ENCODE results near the gene EVI5. TPM values are rescaled to one million over a fixed set of nuclear protein-coding genes. Genes with fewer than 3 reads are reported as not detected.
A peak's percentile ranks its signal among the peaks of the same experiment; 100 is the strongest.

Gene EVI5
- total RNA-seq, 1 donor from 2014 or later: 77.7 TPM

DNA sequence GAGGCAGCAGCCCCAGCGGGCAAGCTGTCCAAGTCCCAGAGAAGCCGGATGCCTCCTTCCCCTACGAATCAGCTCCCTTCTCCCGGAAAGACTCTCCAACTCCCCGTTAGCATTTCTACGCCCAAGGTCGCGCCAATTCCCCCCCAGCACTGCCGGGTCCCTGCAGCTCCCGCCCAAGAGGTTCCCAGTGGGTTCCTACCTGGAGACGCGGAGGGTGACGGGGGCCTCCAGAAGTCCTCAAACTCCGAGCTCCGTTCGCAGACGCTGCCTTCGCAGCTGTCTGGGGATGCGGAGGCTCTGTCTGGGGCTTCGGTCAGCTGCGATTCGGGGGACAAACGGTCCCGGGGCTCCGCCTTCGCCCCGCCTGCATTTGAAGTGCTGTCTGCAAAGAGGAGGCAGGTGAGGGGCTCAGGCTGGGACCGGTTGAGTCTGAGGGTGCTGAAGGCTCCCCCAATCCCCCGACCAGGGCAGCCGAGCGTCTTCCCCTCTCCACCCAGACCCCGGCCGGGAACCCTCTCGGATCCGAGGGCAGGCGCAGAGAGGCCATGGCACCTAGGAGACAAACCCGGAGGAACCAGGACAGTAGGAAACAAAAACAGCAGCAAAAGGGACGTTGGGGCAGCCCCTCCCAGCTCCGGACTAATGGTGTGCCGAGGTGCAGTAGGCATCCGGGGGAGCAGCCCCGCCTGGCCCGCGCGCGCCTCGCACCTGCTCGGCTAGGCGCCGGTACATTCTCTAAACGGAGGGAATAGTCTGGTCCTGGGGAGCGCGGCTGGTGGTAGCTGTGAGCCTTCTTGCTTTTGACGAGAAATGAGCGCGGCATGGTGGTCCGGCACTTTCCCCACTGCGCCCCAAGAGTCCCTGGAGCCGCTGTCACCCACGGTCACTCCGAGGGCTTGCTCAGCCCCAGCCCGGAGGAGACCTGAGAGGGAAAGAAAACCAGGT lies 302.0 kb downstream of the EVI5 start:
- intact Hi-C loops (cut with DNase I): no loop called here
- DNase-seq (ENCODE audit: low spot score) (no peak), ATAC-seq (no peak)

DNA sequence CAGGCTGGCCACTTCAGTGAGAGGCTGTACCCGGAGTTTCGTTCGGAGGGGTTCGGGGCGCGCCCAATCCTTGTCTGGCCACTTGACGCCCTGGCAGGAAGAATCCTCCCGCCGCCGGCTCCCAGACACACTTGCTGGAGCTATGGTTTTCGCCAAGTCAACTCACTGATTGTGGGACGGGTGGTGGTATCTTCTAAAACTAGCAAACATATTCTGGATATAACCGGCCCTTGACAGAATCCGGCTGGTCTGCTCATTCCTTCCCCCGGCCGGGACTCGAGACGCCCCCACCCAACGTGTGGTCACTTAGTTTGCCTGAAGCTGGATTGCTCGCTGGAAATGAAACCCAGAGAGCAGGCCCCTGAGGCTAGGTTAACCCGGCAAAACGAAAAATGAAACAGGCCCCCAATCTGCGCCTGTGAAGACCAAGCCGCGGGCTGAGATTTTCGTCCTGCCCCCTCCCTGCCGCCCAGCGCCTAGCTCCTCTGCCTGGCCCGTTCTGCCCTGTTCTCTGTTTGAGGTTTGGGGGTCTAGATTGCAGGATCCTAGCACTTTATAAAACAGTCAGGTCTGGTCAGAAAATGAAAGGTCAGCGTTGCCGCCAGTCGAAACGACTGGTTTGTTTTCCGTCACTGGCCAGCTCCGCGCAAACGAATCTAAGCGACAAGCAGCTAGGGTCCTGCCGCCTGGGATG lies 302.8 kb downstream of the EVI5 start:
- DNase-seq (ENCODE audit: low spot score) (no peak), ATAC-seq (no peak)
- intact Hi-C loops (cut with DNase I): no loop called here

DNA sequence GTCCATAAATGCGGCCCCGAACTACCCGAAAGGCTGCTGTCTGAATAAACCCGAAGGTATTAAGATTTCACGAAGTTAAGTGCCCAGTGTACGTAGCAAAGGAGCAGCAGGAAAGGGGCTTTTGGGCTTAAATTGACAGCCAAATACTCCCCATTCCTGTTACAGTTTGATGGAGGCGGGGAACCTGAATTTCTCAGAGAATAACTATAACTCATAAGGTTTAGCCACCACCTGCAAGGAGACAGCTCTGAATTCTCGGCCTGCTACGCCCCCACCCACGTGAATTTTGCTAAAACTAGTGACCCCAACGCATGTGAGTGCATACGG lies 303.3 kb downstream of the EVI5 start:
- DNase-seq (ENCODE audit: low spot score) (no peak), ATAC-seq (no peak)
- intact Hi-C loops (cut with DNase I): no loop called here

DNA sequence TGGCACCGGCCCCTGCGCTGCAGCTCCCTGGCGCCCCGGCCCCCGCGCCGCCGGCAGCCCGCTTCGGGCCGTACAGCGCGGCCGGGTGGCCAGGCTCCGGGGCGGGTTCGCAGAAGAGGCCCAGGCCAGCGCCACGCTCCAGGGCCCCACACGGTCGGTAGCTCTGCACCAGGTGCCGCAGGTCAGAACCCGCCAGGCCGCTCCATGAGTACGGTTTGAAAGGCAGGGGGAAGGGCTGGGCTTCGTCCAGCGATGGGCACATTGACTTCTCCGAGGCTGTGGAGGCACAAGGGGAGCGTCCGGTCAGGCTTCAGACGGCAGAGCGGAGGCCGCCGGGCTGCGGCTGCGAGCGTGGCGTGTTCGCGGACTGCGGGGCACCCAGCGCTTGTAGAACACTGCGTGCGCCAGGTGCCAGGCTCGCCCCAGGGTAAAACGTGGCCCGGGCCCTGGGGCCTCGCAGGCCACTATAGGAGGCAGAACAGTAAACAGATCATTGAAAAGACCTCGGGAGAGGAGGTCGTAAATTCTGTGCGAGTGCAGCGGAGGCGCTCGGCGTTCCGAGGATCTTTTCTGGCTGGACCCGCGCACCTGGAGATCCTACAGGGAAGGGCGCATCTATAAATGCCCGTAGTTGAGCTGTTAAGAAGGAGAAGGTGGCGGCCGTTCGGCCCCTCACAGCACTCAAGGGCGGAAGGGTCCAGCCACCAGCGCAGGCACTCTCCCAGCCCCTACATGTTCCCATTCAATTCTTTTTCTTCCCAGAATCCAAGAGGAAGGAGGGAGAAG lies 303.9 kb downstream of the EVI5 start:
- ATAC-seq: no peak
- no peak for DNase-seq (ENCODE audit: low spot score)
- intact Hi-C loops (cut with DNase I): no loop called here

DNA sequence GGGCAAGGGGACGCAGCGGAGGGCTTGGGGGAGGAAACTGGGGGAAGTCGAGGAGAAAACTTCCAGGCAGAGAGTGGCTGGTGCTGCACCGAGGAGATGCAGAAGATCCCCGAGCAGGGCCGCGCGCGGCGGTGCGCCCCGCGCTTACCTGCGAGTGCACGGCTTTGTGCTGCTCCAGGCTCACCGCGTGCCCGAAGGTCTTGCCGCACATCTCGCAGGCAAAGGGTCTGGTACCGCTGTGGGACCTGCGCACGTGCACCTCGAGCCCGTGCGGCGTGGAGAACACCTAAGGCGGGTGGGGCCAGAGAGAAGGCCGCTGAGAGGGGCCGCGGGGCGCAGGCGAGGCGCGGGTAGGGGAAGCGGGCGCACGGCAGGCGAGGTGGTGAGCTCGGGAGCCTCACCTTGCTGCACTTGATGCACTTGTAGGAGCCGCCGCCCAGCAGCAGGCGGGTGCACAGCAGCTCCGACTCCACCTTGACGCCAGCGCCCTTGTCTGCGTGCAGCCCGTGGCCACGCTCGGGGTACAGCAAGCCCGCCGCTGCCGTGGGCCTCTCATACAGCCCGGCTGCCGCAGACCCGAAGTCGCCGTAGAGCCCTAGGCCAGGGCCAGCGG lies 304.6 kb downstream of the EVI5 start:
- no peak for ATAC-seq
- DNase-seq (ENCODE audit: low spot score): no peak
- intact Hi-C loops (cut with DNase I): no loop called here

DNA sequence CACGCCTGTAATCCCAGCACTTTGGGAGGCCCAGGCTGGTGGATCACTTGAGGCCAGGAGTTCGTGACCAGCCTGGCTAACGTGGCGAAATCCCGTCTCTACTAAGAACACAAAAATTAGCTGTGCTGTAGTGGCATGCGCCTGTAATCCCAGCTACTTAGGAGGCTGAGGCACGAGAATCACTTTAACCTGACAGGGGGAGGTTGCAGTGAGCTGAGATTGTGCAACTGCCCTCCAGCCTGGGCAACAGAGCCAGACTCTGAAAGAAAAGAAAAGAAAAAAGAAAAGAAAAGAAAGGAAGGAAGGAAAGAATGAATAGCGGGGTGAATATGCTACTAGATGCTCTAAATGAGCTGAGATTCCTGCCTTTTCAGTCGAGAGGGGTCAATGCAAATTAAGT lies 305.3 kb downstream of the EVI5 start:
- DNase-seq (ENCODE audit: low spot score) (no peak), ATAC-seq (no peak)
- intact Hi-C loops (cut with DNase I): no loop called here

DNA sequence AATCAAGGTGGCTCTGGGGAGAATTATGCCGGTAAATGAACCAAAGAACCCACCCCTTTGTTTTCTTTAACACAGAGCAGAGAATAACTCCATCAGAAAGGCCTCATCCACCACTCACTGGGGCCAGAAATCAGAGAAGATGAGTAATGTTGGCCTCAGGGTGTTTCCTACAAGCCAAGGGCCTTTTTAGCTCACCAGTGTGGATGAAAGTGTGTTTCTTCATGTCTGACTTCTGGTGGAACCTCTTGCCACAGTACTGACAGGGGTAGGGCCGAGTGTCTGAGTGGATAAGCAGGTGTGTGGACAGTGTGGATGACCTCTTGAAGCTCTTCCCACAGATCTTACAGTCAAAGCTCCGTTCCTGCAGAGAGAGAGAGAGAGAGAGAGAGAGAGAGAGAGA lies 306.5 kb downstream of the EVI5 start:
- ATAC-seq: no peak
- DNase-seq (ENCODE audit: low spot score): no peak
- intact Hi-C loops (cut with DNase I): no loop called here

DNA sequence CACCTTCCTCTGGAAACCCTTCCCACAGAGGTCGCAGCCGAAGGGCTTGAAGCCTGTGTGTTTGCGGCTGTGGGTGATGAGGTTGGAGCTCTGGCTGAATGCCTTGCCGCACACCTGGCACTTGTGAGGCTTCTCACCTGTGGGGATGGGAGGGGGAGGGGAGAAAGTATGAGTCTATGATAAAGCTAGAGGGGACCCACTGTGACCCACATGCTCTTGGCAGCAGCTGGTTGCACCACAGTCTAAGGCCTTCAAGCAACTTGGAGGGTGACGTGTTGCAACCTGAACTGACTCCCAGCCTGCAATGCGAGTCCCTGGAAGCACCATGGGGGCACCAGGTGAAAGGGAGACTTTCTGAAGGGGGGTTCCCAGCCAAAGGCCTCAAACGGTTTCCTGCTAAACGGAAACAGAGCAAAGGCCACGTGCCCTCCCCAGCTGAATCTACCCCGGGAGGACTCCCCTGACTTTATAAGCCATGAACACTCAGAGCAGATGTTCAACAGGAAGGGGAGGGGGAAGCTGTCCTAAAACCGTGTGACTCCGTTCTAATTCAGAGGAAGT lies 308.8 kb downstream of the EVI5 start:
- ATAC-seq (peak; percentile 24), DNase-seq (ENCODE audit: low spot score) (no peak)
- intact Hi-C loops (cut with DNase I): no loop called here

DNA sequence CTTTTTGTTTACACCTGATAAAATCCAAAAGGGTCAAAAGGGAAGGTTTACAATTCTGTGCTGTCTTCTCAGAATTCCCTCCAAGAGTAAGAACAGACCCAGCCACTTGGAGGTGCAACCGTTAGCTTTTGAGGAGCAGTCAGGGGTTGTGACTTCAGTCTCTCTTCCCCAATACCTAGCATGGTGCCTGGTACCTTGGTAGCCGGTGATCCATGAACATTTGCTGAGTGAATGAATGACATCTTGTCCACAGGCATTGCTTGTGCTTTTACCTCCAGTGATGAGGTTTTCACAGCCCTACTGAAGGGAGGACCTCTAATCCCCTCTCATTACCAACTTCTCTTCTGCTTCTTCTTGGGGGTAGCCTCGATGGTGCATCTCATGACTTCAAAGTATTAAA lies 309.9 kb downstream of the EVI5 start:
- intact Hi-C loops (cut with DNase I): no loop called here
- ATAC-seq (no peak), DNase-seq (ENCODE audit: low spot score) (no peak)

DNA sequence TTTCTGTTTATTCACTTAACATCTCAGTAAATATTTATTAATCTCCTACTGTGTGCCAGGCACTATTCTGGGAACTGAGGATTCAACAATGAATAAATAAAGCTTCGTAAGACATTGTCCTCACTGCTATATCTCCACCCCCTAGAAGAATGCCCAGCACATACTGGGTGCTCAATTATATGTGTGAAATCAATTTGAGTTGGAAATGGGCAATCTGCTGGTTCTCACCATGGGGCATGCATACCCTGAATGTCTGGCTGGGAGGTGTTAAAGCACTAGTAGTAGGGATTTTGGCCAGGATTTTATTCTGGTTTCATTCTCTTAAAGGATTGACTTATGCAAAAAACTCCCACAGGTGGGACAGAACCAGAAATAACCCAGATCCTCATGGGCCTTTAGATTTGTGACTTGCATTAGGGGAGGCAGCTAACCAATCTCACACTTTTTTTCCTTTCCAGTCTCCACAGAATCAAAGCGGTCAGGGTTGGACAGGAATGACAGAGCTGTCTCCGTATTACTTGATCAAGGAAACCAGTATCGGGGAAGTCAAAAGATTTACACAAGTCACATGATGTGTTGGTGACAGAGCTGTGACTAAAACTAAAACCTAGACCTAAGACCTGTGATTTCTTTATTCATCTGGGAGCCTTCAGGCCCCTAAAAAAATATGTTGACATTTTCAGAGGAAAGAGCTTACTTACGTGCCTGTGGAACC lies 311.0 kb downstream of the EVI5 start:
- ATAC-seq (no peak), DNase-seq (ENCODE audit: low spot score) (no peak)
- intact Hi-C loops (cut with DNase I): no loop called here

DNA sequence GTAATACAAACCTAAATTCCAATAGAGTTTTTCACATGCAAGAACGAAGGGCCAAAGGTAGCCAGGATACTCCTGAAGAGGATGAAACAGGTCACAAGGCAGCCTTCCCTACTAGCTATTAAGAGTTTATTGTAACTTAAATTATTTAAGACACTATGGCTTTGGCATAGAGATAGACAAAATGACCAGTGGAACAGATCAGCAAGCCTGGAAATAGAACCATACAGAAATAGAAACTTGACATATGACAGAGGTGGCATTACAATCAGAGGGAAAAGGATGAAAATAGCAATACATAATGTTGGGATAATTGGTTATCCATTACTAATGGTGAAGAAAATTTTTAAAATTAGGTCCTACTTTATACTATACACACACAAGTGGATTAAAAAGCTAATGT lies 314.7 kb downstream of the EVI5 start:
- ATAC-seq: no peak

DNA sequence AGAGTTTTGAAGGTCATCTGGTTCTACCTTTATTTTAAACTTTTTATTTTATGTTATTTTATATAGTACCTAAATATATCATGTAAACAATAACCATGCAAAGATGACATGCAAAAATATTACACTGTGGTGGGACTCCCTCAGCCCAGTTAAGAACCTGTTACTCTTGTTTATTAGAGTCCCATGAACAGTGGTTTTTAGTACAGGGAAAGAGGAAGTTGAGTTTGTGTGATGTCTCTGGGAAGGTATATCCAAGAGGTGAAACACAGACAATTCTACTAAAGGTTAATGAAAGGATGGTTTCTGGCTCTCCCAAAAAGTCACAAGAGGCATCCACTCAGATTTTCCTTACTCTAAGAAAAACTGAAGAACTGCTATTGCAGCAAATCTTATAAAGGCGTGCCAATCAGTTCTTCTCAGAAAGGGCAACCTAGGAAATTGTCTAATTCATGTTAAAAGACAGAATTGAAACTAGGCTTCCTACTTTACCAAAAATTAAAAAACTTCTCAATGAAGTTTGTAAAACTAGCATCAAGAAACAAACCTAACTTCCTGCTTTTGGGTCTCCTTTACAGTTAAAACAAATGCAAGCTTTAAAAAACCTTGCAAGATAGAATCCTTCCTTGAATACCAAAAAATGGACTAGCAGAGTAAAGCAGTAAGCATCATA lies 318.1 kb downstream of the EVI5 start:
- intact Hi-C loops (cut with DNase I): no loop called here
- ATAC-seq (no peak), DNase-seq (ENCODE audit: low spot score) (no peak)

More for the DNA sequence above, 314.7 kb downstream of the EVI5 start:
- DNase-seq (ENCODE audit: low spot score): no peak
- intact Hi-C loops (cut with DNase I): no loop called here

DNA sequence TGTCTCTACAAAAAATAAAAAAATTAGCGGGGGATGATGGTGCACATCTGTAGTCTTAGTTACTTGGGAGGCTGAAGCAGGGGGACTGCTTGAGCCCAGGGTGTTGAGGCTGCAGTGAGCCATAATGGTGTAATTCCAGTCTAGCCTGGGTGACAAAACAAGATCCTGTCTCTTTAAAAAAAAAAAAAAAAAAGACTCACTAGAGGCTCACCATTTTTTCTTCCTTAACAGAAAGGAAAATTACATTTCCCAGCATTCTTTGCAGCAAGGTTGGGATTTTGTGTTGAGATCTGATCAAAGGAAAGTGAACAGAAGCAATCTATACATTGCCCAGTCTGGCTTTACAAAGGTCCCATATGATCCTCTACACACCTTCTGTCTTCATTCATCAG lies 319.7 kb downstream of the EVI5 start:
- intact Hi-C loops (cut with DNase I): no loop called here
- ATAC-seq (no peak), DNase-seq (ENCODE audit: low spot score) (no peak)

DNA sequence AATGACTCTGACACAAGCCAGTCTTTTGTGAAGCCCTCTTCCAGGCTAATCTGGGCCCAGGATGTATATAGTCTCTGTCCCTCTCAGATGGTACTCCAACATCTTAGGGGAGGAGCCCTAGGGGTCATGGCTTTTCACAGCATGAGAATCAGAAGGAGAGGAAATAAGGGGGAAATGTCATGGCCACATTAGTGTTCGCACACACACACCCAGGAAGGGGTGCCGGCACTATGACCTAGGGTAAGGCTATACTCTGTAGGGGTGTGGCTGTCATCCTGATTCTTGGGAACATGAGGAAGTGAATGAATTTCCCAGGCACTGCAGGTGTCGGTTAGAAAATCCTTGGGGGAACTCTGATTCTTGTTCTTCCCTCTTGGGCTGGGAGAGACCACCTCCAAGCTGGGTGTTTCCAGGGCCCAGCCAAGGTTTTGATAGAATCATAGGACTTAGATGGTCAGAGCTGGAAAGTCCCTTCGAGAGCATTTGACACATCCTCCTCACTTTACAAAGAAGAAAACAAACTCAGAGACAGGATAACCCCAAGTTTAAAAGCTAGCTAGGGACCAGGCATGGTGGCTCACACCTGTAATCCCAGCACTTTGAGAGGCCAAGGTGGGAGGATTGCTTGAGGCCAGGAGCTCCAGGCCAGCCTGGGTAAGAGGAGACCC lies 320.2 kb downstream of the EVI5 start:
- no peak for ATAC-seq
- DNase-seq (ENCODE audit: low spot score): no peak
- intact Hi-C loops (cut with DNase I): no loop called here

DNA sequence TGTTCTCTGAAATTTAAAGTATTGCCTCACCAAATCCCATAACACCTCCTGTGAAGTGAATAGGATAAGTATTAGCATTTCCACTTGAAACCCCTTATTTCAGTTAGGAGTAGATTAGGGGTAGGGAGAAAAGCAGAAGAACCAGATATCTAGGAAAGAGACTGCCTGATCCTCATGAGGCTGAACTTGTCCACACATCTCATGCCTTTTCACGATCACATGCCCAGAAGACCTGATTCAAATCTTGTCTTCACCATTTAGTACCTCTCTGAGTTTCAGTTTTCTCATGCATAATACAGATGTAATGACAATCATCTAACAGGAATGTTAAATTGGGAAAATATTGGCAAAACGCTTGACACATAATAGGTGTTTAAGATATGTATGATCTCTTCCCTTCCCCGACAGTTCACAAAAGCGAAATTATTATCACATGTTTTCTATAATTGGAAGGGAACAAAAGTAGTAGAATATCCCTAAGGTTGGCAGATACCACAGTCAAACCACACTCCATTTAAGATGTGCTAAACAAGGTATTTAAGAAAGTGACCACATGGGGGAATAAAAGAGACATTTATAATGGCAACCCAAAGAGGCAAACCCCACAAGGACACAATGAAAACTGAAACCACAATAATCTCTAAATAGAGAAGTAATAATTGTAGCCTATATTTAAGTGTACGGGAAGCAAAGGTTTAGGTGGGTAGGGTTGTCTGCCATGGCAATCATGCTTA lies 323.4 kb downstream of the EVI5 start:
- no peak for ATAC-seq
- intact Hi-C loops (cut with DNase I): no loop called here
- DNase-seq (ENCODE audit: low spot score): no peak

DNA sequence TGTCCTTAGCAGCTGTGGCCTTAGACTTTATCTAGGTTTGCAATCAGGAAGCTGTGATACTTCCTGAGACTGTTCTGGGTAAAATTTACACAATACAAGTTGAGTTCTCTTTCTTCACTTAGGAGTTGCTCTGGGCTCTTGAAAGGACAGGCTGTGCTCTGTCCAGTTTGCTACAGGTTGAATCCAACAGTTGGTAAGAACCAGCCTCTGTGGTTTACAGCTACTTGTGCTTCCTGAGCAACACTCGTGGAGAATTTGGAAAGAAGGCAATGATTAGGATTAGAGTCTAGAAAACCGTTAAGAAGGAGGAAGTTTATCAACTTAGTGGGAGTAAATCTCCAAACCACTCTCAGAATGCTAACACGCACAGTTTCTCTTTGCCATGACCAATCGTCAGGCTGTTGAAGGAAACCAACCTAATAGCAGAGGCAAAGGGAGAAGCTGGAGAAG lies 325.0 kb downstream of the EVI5 start:
- intact Hi-C loops (cut with DNase I): no loop called here
- ATAC-seq (peak; percentile 45), DNase-seq (ENCODE audit: low spot score) (no peak)

Measured in sciatic nerve (tissue), 2 donors.